GM12874 (cell line): ENCODE measurements around the gene TCOF1.

Experiments
- TF ChIP-seq, protein P1 (sequence below): IDR thresholded peaks from 2 replicates; pipeline ENCODE4 v1.5.1; 2011; ENCODE audit warnings: low read depth, mild to moderate bottlenecking, control low read depth, low read length, moderate library complexity; ENCODE audit not compliant: insufficient read depth

TCOF1 gene

DNA sequence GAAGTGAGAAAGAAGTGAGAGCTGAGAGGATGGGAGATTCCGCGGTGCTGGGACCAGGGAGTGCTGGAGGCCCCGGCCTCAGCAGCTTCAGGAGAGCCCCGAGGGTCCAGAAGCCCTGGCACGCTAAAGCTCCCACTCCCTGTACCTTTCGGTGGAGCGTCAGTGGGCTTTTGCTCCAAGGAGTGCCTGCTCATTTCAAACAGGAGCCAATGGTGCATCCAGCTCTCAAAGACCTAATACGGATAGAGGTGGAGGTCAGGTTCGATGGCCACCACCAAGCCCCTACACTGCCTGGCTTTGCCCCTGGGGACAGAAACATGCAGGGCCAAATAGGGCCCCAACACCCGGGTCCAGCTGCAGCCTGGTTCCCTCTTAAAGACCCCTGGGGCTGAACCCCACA is 47.0 kb downstream of the TCOF1 start:
- TF ChIP-seq, protein P1, sequence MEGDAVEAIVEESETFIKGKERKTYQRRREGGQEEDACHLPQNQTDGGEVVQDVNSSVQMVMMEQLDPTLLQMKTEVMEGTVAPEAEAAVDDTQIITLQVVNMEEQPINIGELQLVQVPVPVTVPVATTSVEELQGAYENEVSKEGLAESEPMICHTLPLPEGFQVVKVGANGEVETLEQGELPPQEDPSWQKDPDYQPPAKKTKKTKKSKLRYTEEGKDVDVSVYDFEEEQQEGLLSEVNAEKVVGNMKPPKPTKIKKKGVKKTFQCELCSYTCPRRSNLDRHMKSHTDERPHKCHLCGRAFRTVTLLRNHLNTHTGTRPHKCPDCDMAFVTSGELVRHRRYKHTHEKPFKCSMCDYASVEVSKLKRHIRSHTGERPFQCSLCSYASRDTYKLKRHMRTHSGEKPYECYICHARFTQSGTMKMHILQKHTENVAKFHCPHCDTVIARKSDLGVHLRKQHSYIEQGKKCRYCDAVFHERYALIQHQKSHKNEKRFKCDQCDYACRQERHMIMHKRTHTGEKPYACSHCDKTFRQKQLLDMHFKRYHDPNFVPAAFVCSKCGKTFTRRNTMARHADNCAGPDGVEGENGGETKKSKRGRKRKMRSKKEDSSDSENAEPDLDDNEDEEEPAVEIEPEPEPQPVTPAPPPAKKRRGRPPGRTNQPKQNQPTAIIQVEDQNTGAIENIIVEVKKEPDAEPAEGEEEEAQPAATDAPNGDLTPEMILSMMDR: no peak

DNA sequence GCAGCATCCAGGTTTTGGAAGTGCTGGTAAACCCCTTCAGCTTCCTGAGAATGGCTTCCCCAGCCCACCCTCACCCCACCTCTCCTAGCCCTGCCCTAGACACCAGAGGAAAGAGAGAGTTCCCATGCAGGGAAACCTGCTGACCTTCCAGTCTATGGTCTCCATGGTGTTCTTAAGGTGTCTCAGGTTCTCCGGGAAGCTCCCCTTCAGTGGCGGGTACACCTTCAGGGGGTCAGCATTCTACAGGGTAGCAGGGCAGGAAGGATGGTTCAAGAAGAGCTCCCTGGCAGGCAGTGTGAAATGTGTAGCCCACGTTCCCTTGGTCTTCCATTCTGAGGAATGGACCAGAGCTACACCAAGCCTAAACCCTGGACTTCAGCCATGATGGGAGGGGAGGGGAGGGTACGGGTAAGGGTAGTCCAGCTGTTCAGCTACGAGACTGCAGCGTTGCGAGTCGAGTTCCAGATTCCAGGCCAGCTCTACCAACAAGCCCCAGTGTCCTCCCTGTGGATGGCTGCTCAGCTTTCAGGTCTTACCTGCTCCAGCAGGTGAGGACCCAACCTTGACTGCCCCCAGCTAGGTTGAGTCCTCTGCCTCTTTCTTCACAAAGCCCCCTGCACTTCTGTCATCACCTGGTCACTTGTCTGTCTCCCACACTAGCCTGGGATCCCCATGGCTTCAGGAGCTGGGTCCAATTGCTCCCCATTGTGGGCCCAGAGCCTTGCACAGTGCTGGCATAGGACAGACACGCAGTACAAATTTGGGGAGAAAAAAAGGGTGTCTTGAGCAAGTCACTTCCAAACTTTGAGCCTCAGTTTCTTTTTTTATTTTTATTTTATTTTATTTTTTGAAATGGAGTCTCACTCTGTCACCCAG is 47.7 kb downstream of the TCOF1 start:
- TF ChIP-seq, protein P1: no peak

DNA sequence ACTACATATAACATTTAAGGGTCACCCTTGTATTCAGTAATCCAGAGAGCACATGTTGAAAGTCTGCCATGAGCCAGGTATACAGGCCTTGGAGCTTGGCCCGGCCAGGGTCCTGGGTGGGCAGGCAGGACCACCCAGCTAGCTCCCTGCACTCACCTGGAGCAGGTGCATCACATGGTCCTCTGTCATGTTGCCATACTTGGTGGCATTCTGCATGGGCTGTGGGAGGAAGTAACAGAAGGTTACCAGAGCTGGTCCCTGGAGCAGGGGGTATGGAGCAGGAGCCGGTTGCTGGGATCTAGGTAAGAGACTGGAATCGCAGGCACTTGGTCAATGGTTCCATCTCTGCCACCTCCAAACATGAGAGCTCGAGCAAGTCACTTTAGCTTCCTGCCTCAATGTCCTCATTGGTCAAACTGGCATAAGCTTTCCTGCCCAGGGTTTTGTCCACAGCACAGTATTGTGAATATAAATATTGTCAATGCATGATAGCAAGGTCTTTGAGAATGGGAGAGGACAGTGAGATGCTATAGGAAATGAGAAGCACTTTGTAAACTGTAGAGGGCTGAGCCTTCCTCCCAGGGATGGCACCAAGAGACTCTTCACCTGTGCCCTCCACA is 48.7 kb downstream of the TCOF1 start:
- TF ChIP-seq, protein P1: no peak

DNA sequence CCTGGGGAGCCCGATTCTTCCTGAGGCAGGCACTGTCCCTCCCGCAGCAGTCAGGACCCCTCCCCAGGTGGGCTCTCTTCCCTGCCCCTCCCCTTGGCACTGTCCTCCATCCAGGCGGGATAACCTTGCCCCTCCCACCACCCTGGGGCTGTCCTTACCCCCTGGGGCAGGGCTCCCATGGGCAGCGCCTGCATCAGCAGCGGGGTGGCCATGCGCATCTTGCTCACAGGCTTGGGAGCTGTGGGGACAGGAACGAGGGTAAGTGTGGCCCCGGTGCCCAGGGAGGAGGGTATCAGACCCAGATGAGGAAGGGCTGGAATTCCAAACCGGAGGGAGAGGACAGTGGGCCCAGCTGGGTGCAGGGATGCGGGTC is 49.2 kb downstream of the TCOF1 start:
- TF ChIP-seq, protein P1: no peak

DNA sequence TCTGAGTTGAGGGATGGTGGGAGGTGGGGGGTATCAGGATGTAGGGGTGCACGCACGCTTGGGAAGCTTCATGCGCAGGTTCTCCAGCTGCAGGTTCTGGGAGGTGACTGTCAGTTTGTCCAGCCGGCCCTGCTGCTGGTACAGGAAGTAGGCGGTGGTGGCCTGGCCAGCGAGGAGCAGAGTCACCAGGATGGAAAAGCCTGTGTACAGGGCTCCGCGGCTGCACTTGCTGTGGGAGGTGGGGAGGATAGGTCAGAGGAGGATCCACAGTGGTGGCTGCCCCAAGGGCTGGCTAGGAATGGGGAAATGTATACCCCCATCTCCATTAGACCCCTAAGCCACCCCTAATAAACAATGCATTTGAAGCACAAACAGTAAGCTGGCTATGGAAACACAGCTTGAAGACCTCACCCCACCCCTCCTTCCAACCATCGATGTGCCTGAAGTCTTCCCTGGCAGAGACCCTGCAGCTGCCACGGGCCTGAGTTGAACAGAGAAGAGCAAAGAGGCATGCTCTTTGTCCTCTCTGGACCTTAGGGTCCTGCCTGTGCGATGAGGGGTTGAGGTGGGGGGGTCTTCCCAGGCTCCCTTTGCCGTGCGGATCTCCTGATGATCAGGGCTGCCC is 49.7 kb downstream of the TCOF1 start:
- TF ChIP-seq, protein P1: no peak

DNA sequence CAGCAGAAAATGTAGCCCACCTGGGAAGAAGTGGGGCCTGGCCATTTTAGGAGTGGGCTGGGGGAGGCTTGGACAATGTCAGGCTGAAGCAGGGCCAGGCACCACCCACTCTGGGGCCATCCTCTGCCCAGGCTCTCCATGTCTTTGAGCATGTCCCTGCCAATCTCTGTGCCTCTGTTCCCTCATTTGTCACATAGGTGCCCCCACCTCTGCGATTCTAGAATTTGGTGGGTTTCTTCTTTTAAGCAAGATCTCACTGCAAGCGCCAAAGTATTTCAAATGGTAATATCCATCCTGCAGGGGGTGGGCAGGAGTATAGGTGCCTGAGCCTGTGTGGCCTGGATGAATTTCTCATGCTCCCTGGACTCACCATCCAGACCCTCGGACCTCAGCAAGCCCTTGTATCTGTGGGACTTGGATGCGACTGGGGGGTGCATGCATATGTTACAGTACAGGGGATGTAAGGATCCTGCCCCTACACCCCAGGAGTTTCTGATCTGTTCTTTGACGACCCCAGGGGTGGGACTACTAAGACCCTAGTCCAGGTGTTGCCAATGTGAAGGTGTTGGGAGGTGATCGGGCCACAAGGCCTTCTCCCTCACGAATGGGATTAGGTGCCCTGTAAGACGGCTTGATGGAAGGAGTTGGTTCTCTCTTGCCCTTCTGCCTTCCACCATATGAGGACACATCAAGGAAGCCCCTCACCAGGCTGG is 50.9 kb downstream of the TCOF1 start:
- TF ChIP-seq, protein P1: no peak
